Left lung (tissue), 10 donors: ENCODE measurements around the gene TOE1. TPM values are rescaled to one million over a fixed set of nuclear protein-coding genes. Genes with fewer than 3 reads are reported as not detected.

Experiments used
- ATAC-seq: fragments of 200-7000 bp; cut with Tn5 transposase; one replicate; pipeline ENCODE4 v1.9.1; 2020; ENCODE audit warnings: moderate library complexity
- DNase-seq, 4 donors: peaks; one replicate each; pipeline ENCODE4 v3.0.0-alpha.2; 2013 to 2020
- H3K27ac ChIP-seq, 2 donors: fragments of 200-600 bp; sonication (generic) in 1 of 2; one replicate each; pipeline versions ENCODE4 v1.5.0 to v1.8.0; 2020 to 2021
- H3K27me3 ChIP-seq, 2 donors: fragments of 200-600 bp; sonication (generic) in 1 of 2; one replicate each; pipeline versions ENCODE4 v1.5.0 to v1.8.0; 2020 to 2021
- H3K36me3 ChIP-seq, 2 donors: fragments of 200-600 bp; sonication (generic) in 1 of 2; one replicate each; pipeline versions ENCODE4 v1.5.0 to v1.8.0; 2020 to 2021
- H3K4me1 ChIP-seq, 2 donors: fragments of 200-600 bp; one replicate each; pipeline ENCODE4 v1.8.0; 2021
- H3K4me3 ChIP-seq, 2 donors: fragments of 200-600 bp; sonication (generic) in 1 of 2; one replicate each; pipeline versions ENCODE4 v1.5.0 to v1.8.0; 2020 to 2021; ENCODE audit warnings: mild to moderate bottlenecking in 1 of 2
- H3K9me3 ChIP-seq, 2 donors: fragments of 200-600 bp; sonication (generic) in 1 of 2; one replicate each; pipeline versions ENCODE4 v1.5.0 to v1.8.0; 2020 to 2021
- CTCF ChIP-seq, 2 donors: fragments of 200-600 bp; sonication (generic) in 1 of 2; IDR thresholded peaks; one replicate each; pipeline versions ENCODE4 v1.5.0 to v1.8.0; 2021; ENCODE audit warnings: antibody characterized with exemption in 2 of 2
- intact Hi-C, 2 donors: fragments of 100-400 bp; cut with DNase I; formaldehyde crosslinking; loops; one replicate each; pipeline versions ENCODE4 v1.11.2 to v1.14.2; 2022
- polyA plus RNA-seq, 6 donors: library from polyadenylated mRNA; unstranded; fragments of 120-200 nt; gene quantifications; one replicate each; pipeline ENCODE4 v1.2.1, GENCODE V29; 2013; ENCODE audit not compliant: insufficient read length in 6 of 6
- total RNA-seq, 2 donors: library from RNA; stranded (reverse); fragmentation: NEBNext Ultra II Directional; extraction: Animal tissue kit (Norgen Biotek cat#: 25700); gene quantifications; one replicate each; pipeline ENCODE4 v1.2.1, GENCODE V29; 2021
- donor health status: DM: no; HTN: yes; CAD: no.
- donor health status: DM: no; HTN: no; CAD: no.

Gene TOE1
- total and polyA plus RNA-seq, 8 donors, result 6.6 to 14.3 (median 12.6) TPM

GRCh38 chr1:45386219-45386618 is 46.2 kb downstream of the TOE1 start:
- ATAC-seq (no peak), DNase-seq (no peak)
- H3K4me3 ChIP-seq, result no peak overlapping the region
- no peaks in the 10 kb centered on the region for H3K4me1 ChIP-seq
- H3K27ac ChIP-seq, result no peak overlapping the region
- intact Hi-C loops, result no loop called here
- H3K36me3 ChIP-seq, result no peaks in the 10 kb centered on the region
- TF ChIP-seq CTCF (IDR thresholded peaks at IDR 0.05), result no peak
- no peaks in the 10 kb centered on the region for H3K9me3 ChIP-seq
- H3K27me3 ChIP-seq, result no peaks in the 10 kb centered on the region

Other genes with a start within 250 kb of the TOE1 start
- gene ZSWIM5, start 133.6 kb upstream of the TOE1 start, total RNA-seq, result 1 to 10 TPM; 2.0 to 2.8 TPM
- 1 to 10 TPM; 4.2 to 6.3 (median 5.3) TPM for gene ZSWIM5, start 133.6 kb upstream of the TOE1 start, polyA plus RNA-seq
- gene HPDL, start 13.3 kb upstream of the TOE1 start, total RNA-seq, result 1 to 10 TPM in 1 of 2 donors, under 1 TPM in 1; 0.20 to 1.5 TPM
- 1 to 10 TPM; 1.3 to 2.3 (median 1.6) TPM for gene HPDL, start 13.3 kb upstream of the TOE1 start, polyA plus RNA-seq
- gene MUTYH, start 270 bp downstream of the TOE1 start, total RNA-seq, result 10 to 100 TPM; 15.4 to 20.2 TPM
- 10 to 100 TPM; 25.9 to 33.6 (median 28.5) TPM for gene MUTYH, start 270 bp downstream of the TOE1 start, polyA plus RNA-seq
- 1 to 10 TPM; 4.3 to 5.9 TPM for gene TESK2, start 151.0 kb downstream of the TOE1 start, total RNA-seq
- 10 to 100 TPM in 3 of 6 donors, 1 to 10 TPM in 3; 8.5 to 12.5 (median 10.2) TPM for gene TESK2, start 151.0 kb downstream of the TOE1 start, polyA plus RNA-seq
- gene CCDC163, start 159.9 kb downstream of the TOE1 start, total RNA-seq, result 1 to 10 TPM in 1 of 2 donors, under 1 TPM in 1; 0.50 to 2.0 TPM
- 1 to 10 TPM; 1.7 to 6.4 (median 4.0) TPM for gene CCDC163, start 159.9 kb downstream of the TOE1 start, polyA plus RNA-seq
- 1 to 10 TPM; 5.8 to 5.9 TPM for gene MMACHC, start 160.1 kb downstream of the TOE1 start, total RNA-seq
- 10 to 100 TPM in 4 of 6 donors, 1 to 10 TPM in 2; 8.7 to 12.7 (median 11.5) TPM for gene MMACHC, start 160.1 kb downstream of the TOE1 start, polyA plus RNA-seq
- gene PRDX1, start 181.7 kb downstream of the TOE1 start, total RNA-seq, result 100 to 1,000 TPM; 427 to 579 TPM
- gene PRDX1, start 181.7 kb downstream of the TOE1 start, polyA plus RNA-seq, result 100 to 1,000 TPM; 190 to 270 (median 229) TPM
- gene AKR1A1, start 210.7 kb downstream of the TOE1 start, total RNA-seq, result 100 to 1,000 TPM; 183 to 258 TPM
- gene AKR1A1, start 210.7 kb downstream of the TOE1 start, polyA plus RNA-seq, result 100 to 1,000 TPM; 134 to 161 (median 144) TPM
- gene NASP, start 243.9 kb downstream of the TOE1 start, total RNA-seq, result 10 to 100 TPM; 57.6 to 71.6 TPM
- 100 to 1,000 TPM; 309 to 407 (median 355) TPM for gene NASP, start 243.9 kb downstream of the TOE1 start, polyA plus RNA-seq